A549 (cell line): ENCODE data around the gene ZPLD1. TPM values are rescaled to one million over a fixed set of nuclear protein-coding genes. Genes with fewer than 3 reads are reported as not detected.

Experiments
- ATAC-seq, 2 experiments: fragments of 200-7000 bp in 1 of 2; fragments of >200 bp in 1 of 2; cut with Nextera tagmentation in 1 of 2; cut with Tn5 transposase in 1 of 2; 3 replicates each; pipeline versions ENCODE4 v1.8.0 to v1.9.1; 2018 to 2020; ENCODE audit warnings: mild to moderate bottlenecking in 1 of 2, moderate library complexity in 1 of 2
- CTCF ChIA-PET: fragments of 300-600 bp; sonication (Branson Sonifier 250); formaldehyde crosslinking; extraction: SDS; loops from one replicate; lab custom pipeline; 2021; ENCODE audit warnings: antibody characterized with exemption, inconsistent platforms; lab: Yijun Ruan, JAX
- POLR2A ChIA-PET: fragments of 350-600 bp; formaldehyde crosslinking; extraction: SDS; loops from one replicate; lab custom pipeline; 2021; ENCODE audit warnings: antibody characterized with exemption, inconsistent platforms; lab: Yijun Ruan, JAX
- DNase-seq, 2 experiments: peaks; one replicate each; pipeline versions ENCODE4 v3.0.0 to v3.0.0-alpha.2; 2011 to 2016; ENCODE audit warnings: low read depth in 1 of 2, low spot score in 1 of 2
- FAIRE-seq: peaks from 2 replicates; lab custom pipeline; 2011; peaks lifted over from hg19 to GRCh38; lab: Jason Lieb, UNC
- H3K27ac ChIP-seq, 2 experiments: fragments of >200 bp; sonication (Bioruptor Twin); formaldehyde crosslinking; 3 replicates each; pipeline ENCODE4 v1.5.1; 2016 to 2017
- H3K4me1 ChIP-seq: fragments of >200 bp; sonication (Bioruptor Twin); formaldehyde crosslinking; 3 replicates; pipeline ENCODE4 v1.6.1; 2016
- H3K4me2 ChIP-seq: fragments of >200 bp; sonication (Bioruptor Twin); formaldehyde crosslinking; 3 replicates; pipeline ENCODE4 v1.6.1; 2016
- H3K4me3 ChIP-seq: fragments of >200 bp; sonication (Bioruptor Twin); formaldehyde crosslinking; 3 replicates; pipeline ENCODE4 v1.5.1; 2016
- H3K9me3 ChIP-seq: fragments of >200 bp; sonication (Bioruptor Twin); formaldehyde crosslinking; 3 replicates; pipeline ENCODE4 v1.6.1; 2016
- BHLHE40 ChIP-seq: IDR thresholded peaks from 2 replicates; pipeline ENCODE4 v1.6.1; 2012; ENCODE audit warnings: low read depth, low read length, inconsistent platforms
- EHMT2 ChIP-seq: fragments of 200-600 bp; sonication (generic); IDR thresholded peaks from 2 replicates; pipeline ENCODE4 v1.6.1; 2016; ENCODE audit warnings: antibody characterized with exemption, low read depth, mild to moderate bottlenecking, moderate library complexity
- FOSL2 ChIP-seq, 2 experiments: fragments of 450-650 bp in 1 of 2; fragments of >200 bp in 1 of 2; sonication (Bioruptor Twin) in 1 of 2; formaldehyde crosslinking; IDR thresholded peaks; 2 replicates each; pipeline versions ENCODE4 v1.5.0 to v1.6.1; 2016 to 2020; ENCODE audit warnings: mild to moderate bottlenecking in 1 of 2, moderate library complexity in 1 of 2
- FOXS1 ChIP-seq: fragments of 250-450 bp; sonication (Bioruptor Pico); IDR thresholded peaks from 2 replicates; pipeline ENCODE4 v1.5.0; 2020; ENCODE audit warnings: mild to moderate bottlenecking, moderate library complexity
- GATA3 ChIP-seq: IDR thresholded peaks from 2 replicates; pipeline ENCODE4 v1.6.1; 2012; ENCODE audit warnings: borderline replicate concordance
- HOXB13 ChIP-seq: fragments of 250-450 bp; sonication (Bioruptor Pico); IDR thresholded peaks from 2 replicates; pipeline ENCODE4 v1.5.0; 2020; ENCODE audit warnings: low read depth, mild to moderate bottlenecking, moderate library complexity
- HOXB5 ChIP-seq: fragments of 250-450 bp; sonication (Bioruptor Pico); IDR thresholded peaks from 2 replicates; pipeline ENCODE4 v1.5.0; 2020; ENCODE audit warnings: mild to moderate bottlenecking, moderate library complexity
- JUNB ChIP-seq: fragments of >200 bp; sonication (Bioruptor Twin); formaldehyde crosslinking; IDR thresholded peaks from 2 replicates; pipeline ENCODE4 v1.6.1; 2016
- KDM1A ChIP-seq: fragments of 200-600 bp; sonication (generic); IDR thresholded peaks from 2 replicates; pipeline ENCODE4 v1.6.1; 2016; ENCODE audit warnings: low read depth, mild to moderate bottlenecking
- KDM5A ChIP-seq: fragments of 200-600 bp; sonication (generic); IDR thresholded peaks from 2 replicates; pipeline ENCODE4 v1.6.1; 2016; ENCODE audit warnings: antibody characterized with exemption, mild to moderate bottlenecking
- NPAS2 ChIP-seq: fragments of 250-450 bp; sonication (Bioruptor Pico); IDR thresholded peaks from 2 replicates; pipeline ENCODE4 v1.8.0; 2022; ENCODE audit warnings: mild to moderate bottlenecking, moderate library complexity, borderline replicate concordance
- POLR2A ChIP-seq: IDR thresholded peaks from 2 replicates; pipeline ENCODE4 v1.6.1; 2012; ENCODE audit warnings: mild to moderate bottlenecking, low read length
- RNF2 ChIP-seq: fragments of 200-600 bp; sonication (generic); IDR thresholded peaks from 2 replicates; pipeline ENCODE4 v1.6.1; 2016; ENCODE audit warnings: low read depth, mild to moderate bottlenecking, antibody characterized with exemption, moderate library complexity, borderline replicate concordance
- TP53 ChIP-seq: fragments of 250-450 bp; sonication (Bioruptor Pico); IDR thresholded peaks from 2 replicates; pipeline ENCODE4 v1.5.0; 2021; ENCODE audit warnings: mild to moderate bottlenecking, moderate library complexity
- ZNF302 ChIP-seq: fragments of 250-450 bp; sonication (Bioruptor Pico); IDR thresholded peaks from 2 replicates; pipeline ENCODE4 v1.9.0; 2021; ENCODE audit warnings: inconsistent platforms, mild to moderate bottlenecking, moderate library complexity
- WGBS: methylation state at CpG from one replicate; pipeline ENCODE4 v1.1.6; 2017; ENCODE audit errors: missing lambda C conversion rate; 5-methylcytosine and 5-hydroxymethylcytosine counted together
- polyA plus RNA-seq, 4 experiments: library from polyadenylated mRNA; depleted of rRNA in 3 of 4; stranded (reverse); fragments of >200 nt; fragmentation: RNase III in 1 of 4; extraction: RNeasy Plus Mini Kit Qiagen cat#74134 plus additional on column Dnase treatment in 1 of 4; gene quantifications; 2 replicates in 3 of 4; 3 replicates in 1 of 4; pipeline ENCODE4 v1.2.3, GENCODE V29; 2011 to 2017
- TF ChIP-seq, protein P1 (sequence below): fragments of 150-350 bp; IDR thresholded peaks from 2 replicates; pipeline ENCODE4 v1.6.1; 2014; ENCODE audit warnings: low read depth, mild to moderate bottlenecking, low read length
- TF ChIP-seq, protein P2 (sequence below): fragments of 200-600 bp; sonication (generic); IDR thresholded peaks from 2 replicates; pipeline ENCODE4 v1.6.1; 2016; ENCODE audit warnings: antibody characterized with exemption, mild to moderate bottlenecking, moderate library complexity
- TF ChIP-seq, protein P3 (sequence below): IDR thresholded peaks from 2 replicates; pipeline ENCODE4 v1.6.1; 2012

Gene ZPLD1
- polyA plus RNA-seq, 2 of the 4 experiments (the other 2 are of a cell fraction), result 0.03 to 0.05 TPM

DNA sequence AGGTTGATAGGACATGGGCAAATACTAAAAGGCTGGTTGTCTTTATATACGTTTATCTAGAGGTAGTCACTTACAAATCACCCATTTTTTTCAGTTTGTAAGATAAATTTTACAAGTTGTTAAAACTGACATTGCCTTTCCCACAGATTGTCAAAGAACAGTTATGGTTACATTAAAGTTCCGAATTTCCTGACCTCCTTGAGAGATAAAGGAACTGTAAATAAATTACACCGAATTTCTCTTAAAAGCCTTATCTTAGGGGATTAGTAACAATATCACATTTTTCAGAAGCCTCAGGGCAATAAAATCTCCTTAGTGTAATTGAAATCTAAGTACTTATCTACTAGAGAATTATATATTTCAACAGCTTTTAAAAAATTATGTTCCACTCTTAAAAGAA lies 49.5 kb downstream of the ZPLD1 start:
- no peak for FAIRE-seq
- 19% methylated on average over 3 of the region's 3 CpGs for WGBS
- H3K27ac ChIP-seq, result no peak overlapping the region
- H3K9me3 ChIP-seq, result no peaks in the 10 kb centered on the region
- H3K4me2 ChIP-seq, result no peak overlapping the region
- ChIA-PET POLR2A (no interaction called here), CTCF (no interaction called here)
- H3K4me1 ChIP-seq, result no peaks in the 10 kb centered on the region
- DNase-seq, result no peak
- no peak for TF ChIP-seq POLR2A
- no peak for TF ChIP-seq RNF2
- no peak for TF ChIP-seq FOXS1 (CRISPR knock-in tag)
- no peak for TF ChIP-seq JUNB
- no peak for TF ChIP-seq BHLHE40
- TF ChIP-seq HOXB5 (CRISPR knock-in tag), result no peak
- no peak for TF ChIP-seq EHMT2
- TF ChIP-seq NPAS2 (CRISPR knock-in tag), result no peak
- no peak for TF ChIP-seq KDM1A
- TF ChIP-seq FOSL2 (IDR thresholded peaks at IDR 0.05), result no peak
- no peak for TF ChIP-seq FOSL2 (CRISPR knock-in tag; IDR thresholded peaks at IDR 0.05)
- TF ChIP-seq HOXB13 (CRISPR knock-in tag), result no peak
- no peak for TF ChIP-seq KDM5A
- no peak overlapping the region for H3K4me3 ChIP-seq
- ATAC-seq, result no peak

DNA sequence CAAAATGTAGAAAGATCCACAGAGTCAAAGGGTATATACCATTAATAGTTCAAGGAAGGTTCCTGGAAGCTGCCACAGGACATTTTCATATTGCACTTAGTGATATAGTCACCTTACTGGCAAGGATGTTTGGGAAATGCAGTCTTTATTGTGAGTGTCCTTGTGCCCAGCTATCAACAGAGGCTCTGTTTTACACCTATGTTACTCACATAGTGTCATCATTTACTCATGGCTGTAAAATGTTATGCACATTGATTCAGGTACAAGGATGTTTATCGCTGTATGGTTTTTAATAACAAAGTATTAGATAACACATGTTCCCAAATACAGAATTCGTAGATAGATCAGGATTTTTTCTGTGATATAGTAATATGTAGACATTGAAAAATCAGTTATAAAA lies 50.9 kb downstream of the ZPLD1 start:
- Histone ChIP-seq H3K4me1 (no peaks in the 10 kb centered on the region), H3K9me3 (no peaks in the 10 kb centered on the region), H3K4me3 (no peak overlapping the region), H3K27ac (no peak overlapping the region), H3K4me2 (no peak overlapping the region)
- TF ChIP-seq, protein P1, sequence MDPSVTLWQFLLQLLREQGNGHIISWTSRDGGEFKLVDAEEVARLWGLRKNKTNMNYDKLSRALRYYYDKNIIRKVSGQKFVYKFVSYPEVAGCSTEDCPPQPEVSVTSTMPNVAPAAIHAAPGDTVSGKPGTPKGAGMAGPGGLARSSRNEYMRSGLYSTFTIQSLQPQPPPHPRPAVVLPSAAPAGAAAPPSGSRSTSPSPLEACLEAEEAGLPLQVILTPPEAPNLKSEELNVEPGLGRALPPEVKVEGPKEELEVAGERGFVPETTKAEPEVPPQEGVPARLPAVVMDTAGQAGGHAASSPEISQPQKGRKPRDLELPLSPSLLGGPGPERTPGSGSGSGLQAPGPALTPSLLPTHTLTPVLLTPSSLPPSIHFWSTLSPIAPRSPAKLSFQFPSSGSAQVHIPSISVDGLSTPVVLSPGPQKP, result no peak
- TF ChIP-seq ZNF302 (CRISPR knock-in tag) (no peak), RNF2 (no peak), JUNB (no peak)
- DNase-seq (no peak), FAIRE-seq (no peak), ATAC-seq (no peak)
- POLR2A ChIA-PET, result no interaction called here
- WGBS, result 45% methylated on average over 2 of the region's 2 CpGs
- CTCF ChIA-PET, result no interaction called here

DNA sequence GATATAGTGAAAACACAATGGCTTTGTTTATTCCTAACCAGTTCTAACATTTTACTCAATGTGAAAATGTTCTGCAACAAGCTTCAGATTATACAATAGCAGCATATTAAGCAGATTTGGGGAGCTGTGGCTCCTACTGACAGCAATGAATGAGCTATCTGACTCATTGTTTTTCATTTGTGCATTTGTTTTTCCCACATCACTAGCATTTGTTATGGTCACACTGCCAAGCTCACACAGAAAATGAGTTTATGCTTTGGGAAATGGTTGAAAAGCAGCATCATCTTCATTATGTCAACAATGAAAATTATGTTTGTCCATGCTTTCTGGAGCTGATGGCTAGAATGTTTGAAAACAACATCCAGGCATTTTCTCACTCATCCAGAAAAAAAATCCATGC lies 53.5 kb downstream of the ZPLD1 start:
- no peak overlapping the region for H3K27ac ChIP-seq
- H3K4me2 ChIP-seq, result no peak overlapping the region
- ChIA-PET CTCF (no interaction called here), POLR2A (no interaction called here)
- H3K4me1 ChIP-seq, result no peaks in the 10 kb centered on the region
- DNase-seq (no peak), ATAC-seq (no peak), FAIRE-seq (no peak)
- no peaks in the 10 kb centered on the region for H3K9me3 ChIP-seq
- TF ChIP-seq GATA3 (no peak), JUNB (no peak), FOSL2 (IDR thresholded peaks at IDR 0.05) (no peak), FOSL2 (CRISPR knock-in tag; IDR thresholded peaks at IDR 0.05) (no peak), TP53 (CRISPR knock-in tag) (no peak)
- TF ChIP-seq, protein P2, sequence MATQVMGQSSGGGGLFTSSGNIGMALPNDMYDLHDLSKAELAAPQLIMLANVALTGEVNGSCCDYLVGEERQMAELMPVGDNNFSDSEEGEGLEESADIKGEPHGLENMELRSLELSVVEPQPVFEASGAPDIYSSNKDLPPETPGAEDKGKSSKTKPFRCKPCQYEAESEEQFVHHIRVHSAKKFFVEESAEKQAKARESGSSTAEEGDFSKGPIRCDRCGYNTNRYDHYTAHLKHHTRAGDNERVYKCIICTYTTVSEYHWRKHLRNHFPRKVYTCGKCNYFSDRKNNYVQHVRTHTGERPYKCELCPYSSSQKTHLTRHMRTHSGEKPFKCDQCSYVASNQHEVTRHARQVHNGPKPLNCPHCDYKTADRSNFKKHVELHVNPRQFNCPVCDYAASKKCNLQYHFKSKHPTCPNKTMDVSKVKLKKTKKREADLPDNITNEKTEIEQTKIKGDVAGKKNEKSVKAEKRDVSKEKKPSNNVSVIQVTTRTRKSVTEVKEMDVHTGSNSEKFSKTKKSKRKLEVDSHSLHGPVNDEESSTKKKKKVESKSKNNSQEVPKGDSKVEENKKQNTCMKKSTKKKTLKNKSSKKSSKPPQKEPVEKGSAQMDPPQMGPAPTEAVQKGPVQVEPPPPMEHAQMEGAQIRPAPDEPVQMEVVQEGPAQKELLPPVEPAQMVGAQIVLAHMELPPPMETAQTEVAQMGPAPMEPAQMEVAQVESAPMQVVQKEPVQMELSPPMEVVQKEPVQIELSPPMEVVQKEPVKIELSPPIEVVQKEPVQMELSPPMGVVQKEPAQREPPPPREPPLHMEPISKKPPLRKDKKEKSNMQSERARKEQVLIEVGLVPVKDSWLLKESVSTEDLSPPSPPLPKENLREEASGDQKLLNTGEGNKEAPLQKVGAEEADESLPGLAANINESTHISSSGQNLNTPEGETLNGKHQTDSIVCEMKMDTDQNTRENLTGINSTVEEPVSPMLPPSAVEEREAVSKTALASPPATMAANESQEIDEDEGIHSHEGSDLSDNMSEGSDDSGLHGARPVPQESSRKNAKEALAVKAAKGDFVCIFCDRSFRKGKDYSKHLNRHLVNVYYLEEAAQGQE, result no peak
- TF ChIP-seq, protein P3, sequence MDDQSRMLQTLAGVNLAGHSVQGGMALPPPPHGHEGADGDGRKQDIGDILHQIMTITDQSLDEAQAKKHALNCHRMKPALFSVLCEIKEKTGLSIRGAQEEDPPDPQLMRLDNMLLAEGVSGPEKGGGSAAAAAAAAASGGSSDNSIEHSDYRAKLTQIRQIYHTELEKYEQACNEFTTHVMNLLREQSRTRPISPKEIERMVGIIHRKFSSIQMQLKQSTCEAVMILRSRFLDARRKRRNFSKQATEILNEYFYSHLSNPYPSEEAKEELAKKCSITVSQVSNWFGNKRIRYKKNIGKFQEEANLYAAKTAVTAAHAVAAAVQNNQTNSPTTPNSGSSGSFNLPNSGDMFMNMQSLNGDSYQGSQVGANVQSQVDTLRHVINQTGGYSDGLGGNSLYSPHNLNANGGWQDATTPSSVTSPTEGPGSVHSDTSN, result no peak
- no peak overlapping the region for H3K4me3 ChIP-seq
